ENCODE data around the gene ACRBP.

DNA sequence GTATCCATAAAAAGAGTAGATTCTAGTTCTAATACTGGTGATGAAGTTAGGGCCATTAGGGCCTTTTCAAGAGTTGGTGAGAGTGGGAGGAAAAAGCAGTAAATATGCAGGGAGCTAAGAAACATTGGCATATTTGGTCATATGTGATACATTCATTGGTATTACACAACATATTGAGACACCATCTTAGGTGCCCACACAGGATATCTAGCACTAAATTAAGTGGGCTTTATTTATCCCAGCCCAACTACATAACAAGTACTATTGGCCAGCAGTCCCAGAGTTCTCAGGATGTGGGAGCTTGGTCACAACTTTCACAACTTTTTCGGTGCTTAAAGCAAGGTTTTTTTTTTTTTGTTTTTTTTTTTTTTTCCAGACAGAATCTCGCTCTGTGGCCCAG, 17.7 kb upstream of the ACRBP start:
- TF ChIP-seq, protein P1, sequence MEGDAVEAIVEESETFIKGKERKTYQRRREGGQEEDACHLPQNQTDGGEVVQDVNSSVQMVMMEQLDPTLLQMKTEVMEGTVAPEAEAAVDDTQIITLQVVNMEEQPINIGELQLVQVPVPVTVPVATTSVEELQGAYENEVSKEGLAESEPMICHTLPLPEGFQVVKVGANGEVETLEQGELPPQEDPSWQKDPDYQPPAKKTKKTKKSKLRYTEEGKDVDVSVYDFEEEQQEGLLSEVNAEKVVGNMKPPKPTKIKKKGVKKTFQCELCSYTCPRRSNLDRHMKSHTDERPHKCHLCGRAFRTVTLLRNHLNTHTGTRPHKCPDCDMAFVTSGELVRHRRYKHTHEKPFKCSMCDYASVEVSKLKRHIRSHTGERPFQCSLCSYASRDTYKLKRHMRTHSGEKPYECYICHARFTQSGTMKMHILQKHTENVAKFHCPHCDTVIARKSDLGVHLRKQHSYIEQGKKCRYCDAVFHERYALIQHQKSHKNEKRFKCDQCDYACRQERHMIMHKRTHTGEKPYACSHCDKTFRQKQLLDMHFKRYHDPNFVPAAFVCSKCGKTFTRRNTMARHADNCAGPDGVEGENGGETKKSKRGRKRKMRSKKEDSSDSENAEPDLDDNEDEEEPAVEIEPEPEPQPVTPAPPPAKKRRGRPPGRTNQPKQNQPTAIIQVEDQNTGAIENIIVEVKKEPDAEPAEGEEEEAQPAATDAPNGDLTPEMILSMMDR (IDR thresholded peaks at IDR 0.05; ENCODE audit: borderline replicate concordance, extremely low read depth, low read length, poor library complexity, severe bottlenecking) = no peak
- TF ChIP-seq EZH2 (IDR thresholded peaks at IDR 0.05; ENCODE audit: borderline replicate concordance, low read depth, low read length, severe bottlenecking) = no peak

Data from DND-41 (cell line).